GM19025 (cell line): ENCODE data around the gene JPT1.
"Not testable (repeated sequence)": the region's sequence is repeated elsewhere in the genome, so short reads cannot be mapped to it uniquely, and the experiment has no call there.

Experiments
- ATAC-seq: cut with Tn5 transposase; IDR thresholded peaks from one replicate; pipeline ENCODE4 v1.9.1; 2021; ENCODE audit warnings: mild to moderate bottlenecking, low read depth, moderate library complexity; ENCODE audit not compliant: unreplicated experiment

JPT1 gene, protein sequence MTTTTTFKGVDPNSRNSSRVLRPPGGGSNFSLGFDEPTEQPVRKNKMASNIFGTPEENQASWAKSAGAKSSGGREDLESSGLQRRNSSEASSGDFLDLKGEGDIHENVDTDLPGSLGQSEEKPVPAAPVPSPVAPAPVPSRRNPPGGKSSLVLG

DNA sequence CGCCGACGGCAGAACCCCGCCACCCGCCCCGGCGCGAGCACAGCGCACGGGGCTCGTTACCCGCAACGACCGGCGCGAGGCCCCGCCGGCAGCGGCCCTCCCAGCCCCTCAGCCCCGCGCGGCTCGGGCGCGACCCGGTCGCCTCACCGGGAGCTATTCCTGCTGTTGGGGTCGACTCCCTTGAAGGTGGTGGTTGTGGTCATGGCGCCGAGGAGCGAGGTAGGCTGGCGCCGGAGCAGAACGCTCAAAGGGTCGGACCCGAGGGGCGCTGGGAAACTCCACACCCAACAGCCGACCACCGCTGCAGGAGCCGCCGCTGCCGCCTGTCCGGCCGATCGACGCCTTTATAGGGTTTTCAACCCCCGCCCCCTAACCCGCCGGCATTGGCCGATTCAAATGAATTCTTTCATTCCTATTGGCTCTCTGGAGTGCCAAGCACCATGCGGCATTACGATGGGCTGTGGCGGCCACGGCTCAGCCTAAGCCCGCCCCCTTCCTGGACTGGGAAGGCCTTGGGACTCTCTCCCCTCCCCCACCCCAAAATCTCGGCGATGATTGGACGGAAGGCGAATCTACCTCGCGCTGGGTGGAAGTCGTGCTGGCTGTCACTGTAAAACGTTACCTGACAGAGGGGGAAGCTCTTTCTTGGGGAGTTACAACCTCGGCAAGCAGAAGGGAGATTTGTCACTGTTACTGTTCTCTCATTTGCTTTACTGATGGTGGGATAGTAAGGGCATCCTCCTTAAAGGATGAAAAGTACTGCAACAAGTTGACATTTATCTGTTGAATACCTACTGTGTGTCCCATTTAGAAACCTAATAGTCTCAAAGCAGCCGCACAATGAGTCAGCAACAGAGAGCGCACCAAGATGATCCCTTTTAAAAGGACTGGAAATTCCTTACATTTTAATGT lies at the start of gene JPT1:
Gene JPT1, minus strand, starts transcription at position 318 of the 912 bp plus-strand sequence. Its CDS starts 115 bp downstream, at position 203.
- peak; percentile 97 for ATAC-seq

GRCh38 chr17:75199886-75200618 lies 45.7 kb upstream of the JPT1 start:
- ATAC-seq = no peak

- no peak for ATAC-seq
These were observed 40.6 kb upstream of the JPT1 start for GRCh38 chr17:75194879-75195278.

DNA sequence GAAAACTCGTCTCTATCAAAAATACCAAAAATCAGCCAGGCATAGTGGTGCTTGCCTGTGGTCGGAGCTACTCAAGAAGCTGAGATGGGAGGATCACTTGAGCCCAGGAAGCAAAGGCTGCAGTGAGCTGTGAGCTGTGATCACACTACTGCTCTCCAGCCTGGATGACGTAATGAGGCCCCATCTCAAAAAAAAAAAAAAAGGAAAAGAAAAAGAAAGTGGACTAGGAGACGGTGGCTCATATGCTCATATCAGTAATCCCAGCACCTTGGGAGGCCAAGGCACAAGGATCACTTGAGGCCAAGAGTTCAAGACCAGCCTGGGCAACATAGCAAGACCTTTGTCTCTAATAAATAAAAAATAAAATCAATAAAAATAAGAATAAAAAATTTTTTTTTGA lies 37.3 kb upstream of the JPT1 start:
- no peak for ATAC-seq

DNA sequence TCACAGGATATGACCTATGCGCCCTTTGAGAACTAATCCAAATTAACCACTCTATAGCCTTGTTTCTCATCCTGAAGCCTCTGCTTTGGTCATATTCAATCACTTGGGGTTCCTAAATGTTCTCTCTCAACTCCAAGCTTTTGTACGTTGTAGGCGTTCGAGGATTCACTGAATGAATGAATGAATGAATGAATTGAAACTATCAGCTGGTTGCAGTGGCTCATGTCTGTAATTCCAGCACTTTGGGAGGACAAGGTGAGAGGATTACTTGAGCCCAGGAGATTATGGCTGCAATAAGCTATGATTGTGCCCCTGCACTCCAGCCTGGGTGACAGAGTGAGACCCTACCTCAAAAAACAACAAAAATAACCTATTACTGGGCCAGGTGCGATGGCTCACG lies 34.3 kb upstream of the JPT1 start:
- ATAC-seq = no peak

- no peak for ATAC-seq
These were observed 29.9 kb upstream of the JPT1 start for GRCh38 chr17:75183999-75184884.

DNA sequence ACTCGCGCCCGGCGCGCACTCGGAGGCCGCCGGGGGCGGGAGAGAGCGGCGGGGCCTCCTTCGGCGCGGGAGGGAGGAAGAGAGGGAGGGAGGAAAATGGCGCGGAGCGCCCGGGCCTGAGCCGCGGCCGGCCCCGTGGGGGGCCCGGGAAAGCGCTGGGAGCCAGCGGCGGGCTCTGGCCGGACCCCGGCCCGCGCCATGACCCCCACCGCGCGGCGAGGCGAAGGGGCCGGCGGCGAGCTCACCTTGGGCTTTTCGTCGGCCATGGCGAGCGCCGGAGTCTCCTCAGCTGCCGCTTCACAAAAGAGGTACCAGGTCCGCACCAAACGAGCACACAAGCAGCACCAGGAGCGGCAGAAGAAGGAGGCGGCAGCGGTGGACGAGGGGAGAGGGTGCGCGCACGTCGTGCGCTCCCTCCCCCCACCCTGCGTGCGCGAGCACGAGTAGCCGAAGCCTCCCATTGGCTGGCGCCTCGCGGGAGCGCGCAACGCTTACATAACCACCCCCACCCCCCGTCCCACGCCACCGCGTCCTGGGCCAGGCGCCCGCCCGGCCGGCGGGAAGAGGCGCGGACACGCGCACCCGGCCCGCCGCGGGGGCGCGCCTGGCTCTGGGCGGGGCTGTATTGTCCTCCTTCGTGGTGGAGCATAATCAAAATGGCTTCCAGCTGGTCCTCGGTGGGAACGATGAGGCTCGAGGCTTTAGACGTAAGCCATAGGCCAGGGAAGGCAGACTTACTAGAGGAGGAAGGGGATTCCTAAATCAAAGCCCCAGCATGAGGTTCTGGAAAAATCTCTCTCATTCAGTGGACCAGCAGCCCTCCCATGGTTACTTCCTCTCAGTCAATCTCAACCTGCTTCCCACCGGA lies 28.5 kb upstream of the JPT1 start, which contains the start of gene SUMO2:
Gene SUMO2, minus strand, starts transcription at position 391 of the 868 bp plus-strand sequence. Its CDS starts 125 bp downstream, at position 266.
- ATAC-seq = peak; percentile 66

- peak; percentile 16 for ATAC-seq
These were observed 27.9 kb upstream of the JPT1 start for GRCh38 chr17:75182319-75182568.

- ATAC-seq = no peak
These were observed 27.5 kb upstream of the JPT1 start for GRCh38 chr17:75181608-75182318.

DNA sequence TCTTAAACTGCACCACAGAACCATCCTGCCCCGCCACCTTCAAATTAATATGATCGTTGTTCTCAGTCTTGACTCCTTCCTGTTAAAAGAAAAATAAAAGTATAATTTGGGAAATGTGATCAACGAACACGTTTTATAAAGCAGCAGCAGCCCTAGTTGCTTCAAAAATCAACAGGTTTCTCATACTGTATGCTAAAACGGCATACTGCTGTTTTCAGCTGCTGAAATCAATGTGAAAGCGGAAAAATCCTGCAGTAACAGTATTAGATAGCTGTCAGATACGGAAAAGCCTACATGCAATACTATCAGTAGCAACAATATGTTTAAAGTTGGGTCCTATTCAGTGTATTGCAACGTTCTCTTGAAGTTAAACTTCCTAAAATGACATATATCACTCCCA lies 26.8 kb upstream of the JPT1 start:
- no peak for ATAC-seq

GRCh38 chr17:75178453-75178852 lies 24.1 kb upstream of the JPT1 start:
- ATAC-seq = no peak

- ATAC-seq = no peak
These were observed 22.3 kb upstream of the JPT1 start for GRCh38 chr17:75176625-75177024.

- no peak for ATAC-seq
These were observed 20.7 kb upstream of the JPT1 start for GRCh38 chr17:75174996-75175395.

- no peak for ATAC-seq
These were observed 19.2 kb upstream of the JPT1 start for GRCh38 chr17:75173526-75173925.

- ATAC-seq = no peak
These were observed 14.7 kb upstream of the JPT1 start for GRCh38 chr17:75168998-75169397.

GRCh38 chr17:75164606-75165005 lies 10.3 kb upstream of the JPT1 start:
- not testable (repeated sequence) for ATAC-seq

- ATAC-seq = no peak
These were observed 8.8 kb upstream of the JPT1 start for GRCh38 chr17:75163074-75163473.

GRCh38 chr17:75160211-75160610 lies 5.9 kb upstream of the JPT1 start:
- ATAC-seq = no peak
